CD4-positive, alpha-beta T cell (primary cell): Measurements from ENCODE around the gene C16orf46. TPM values are rescaled to one million over a fixed set of nuclear protein-coding genes. Genes with fewer than 3 reads are reported as not detected.
A peak's percentile ranks its signal among the peaks of the same experiment; 100 is the strongest.

Experiments used
- ATAC-seq: fragments of 200-7000 bp; cut with Tn5 transposase; one replicate; pipeline ENCODE4 v1.10.0; 2022; ENCODE audit warnings: mild to moderate bottlenecking; ENCODE audit not compliant: poor library complexity
- CTCF ChIA-PET: fragments of 350-600 bp; sonication (Branson Sonifier 250); formaldehyde crosslinking; loops from one replicate; lab custom pipeline; 2021; ENCODE audit warnings: antibody characterized with exemption, inconsistent platforms; lab: Charles Lee
- POLR2A ChIA-PET: fragments of 350-600 bp; sonication (Branson Sonifier 250); formaldehyde crosslinking; loops from one replicate; lab custom pipeline; 2021; ENCODE audit warnings: antibody characterized with exemption, inconsistent platforms; lab: Charles Lee
- DNase-seq, 14 experiments: peaks; one replicate each; pipeline ENCODE4 v3.0.0-alpha.2; 2013 to 2020; ENCODE audit warnings: mixed read lengths in 2 of 14
- H3K27ac ChIP-seq, 2 donors: one replicate each; pipeline versions ENCODE4 v1.5.1 to v1.7.0; 2013; ENCODE audit warnings: low read length in 2 of 2, low read depth in 1 of 2, mild to moderate bottlenecking in 1 of 2
- H3K27me3 ChIP-seq, 2 experiments: 1 replicate in 1 of 2; 2 replicates in 1 of 2; pipeline versions ENCODE4 v1.6.1 to v1.7.0; 2013; ENCODE audit warnings: low read length in 2 of 2, control low read depth in 1 of 2, mild to moderate bottlenecking in 1 of 2, moderate library complexity in 1 of 2; ENCODE audit not compliant: insufficient read depth in 2 of 2, control insufficient read depth in 1 of 2
- H3K36me3 ChIP-seq: one replicate; pipeline ENCODE4 v1.6.1; 2013; ENCODE audit warnings: low read length, control low read depth; ENCODE audit not compliant: insufficient read depth
- H3K4me1 ChIP-seq: one replicate; pipeline ENCODE4 v1.6.1; 2013; ENCODE audit warnings: low read length, control low read depth; ENCODE audit not compliant: insufficient read depth
- H3K4me3 ChIP-seq: one replicate; pipeline ENCODE4 v1.5.1; 2013; ENCODE audit warnings: mild to moderate bottlenecking, low read length, moderate library complexity
- H3K9me3 ChIP-seq, 2 experiments: 1 replicate in 1 of 2; 2 replicates in 1 of 2; pipeline versions ENCODE4 v1.6.1 to v1.7.0; 2013; ENCODE audit warnings: low read length in 2 of 2, mild to moderate bottlenecking in 2 of 2, control low read depth in 1 of 2, moderate library complexity in 1 of 2; ENCODE audit not compliant: control insufficient read depth in 1 of 2, insufficient read depth in 1 of 2
- H3K27ac Mint-ChIP-seq: one replicate; pipeline ENCODE4 v1.8.0; 2020; ENCODE audit warnings: mixed read lengths
- H3K27me3 Mint-ChIP-seq: one replicate; pipeline ENCODE4 v1.8.0; 2021; ENCODE audit warnings: mixed read lengths
- H3K36me3 Mint-ChIP-seq: one replicate; pipeline ENCODE4 v1.8.0; 2021; ENCODE audit warnings: low read depth, mixed read lengths
- H3K4me1 Mint-ChIP-seq: one replicate; pipeline ENCODE4 v1.8.0; 2021; ENCODE audit warnings: low read depth, mixed read lengths
- H3K4me3 Mint-ChIP-seq: one replicate; pipeline ENCODE4 v1.8.0; 2020; ENCODE audit warnings: mild to moderate bottlenecking, mixed read lengths
- H3K9me3 Mint-ChIP-seq: one replicate; pipeline ENCODE4 v1.8.0; 2020; ENCODE audit warnings: mixed read lengths
- intact Hi-C, 2 experiments: fragments of 100-400 bp; cut with DNase I in 1 of 2; cut with micrococcal nuclease in 1 of 2; formaldehyde crosslinking; loops; one replicate each; pipeline versions ENCODE4 v1.15.1 to v1.9.0; 2023 to 2025; cut with DNase I, micrococcal nuclease
- total RNA-seq, 174 experiments: library from RNA in 2 of 174; stranded (reverse) in 2 of 174; gene quantifications; one replicate each; pipeline ENCODE4 v1.2.3 and lab custom pipeline; 2021 to 2026
- TF ChIP-seq, protein P1 (sequence below): fragments of 200-600 bp; IDR thresholded peaks from one replicate; pipeline ENCODE4 v1.8.0; 2022; ENCODE audit warnings: antibody characterized with exemption, mild to moderate bottlenecking

C16orf46 gene
- total RNA-seq, 2 experiments from 2014 or later: 0.55 TPM; not detected in 1

DNA sequence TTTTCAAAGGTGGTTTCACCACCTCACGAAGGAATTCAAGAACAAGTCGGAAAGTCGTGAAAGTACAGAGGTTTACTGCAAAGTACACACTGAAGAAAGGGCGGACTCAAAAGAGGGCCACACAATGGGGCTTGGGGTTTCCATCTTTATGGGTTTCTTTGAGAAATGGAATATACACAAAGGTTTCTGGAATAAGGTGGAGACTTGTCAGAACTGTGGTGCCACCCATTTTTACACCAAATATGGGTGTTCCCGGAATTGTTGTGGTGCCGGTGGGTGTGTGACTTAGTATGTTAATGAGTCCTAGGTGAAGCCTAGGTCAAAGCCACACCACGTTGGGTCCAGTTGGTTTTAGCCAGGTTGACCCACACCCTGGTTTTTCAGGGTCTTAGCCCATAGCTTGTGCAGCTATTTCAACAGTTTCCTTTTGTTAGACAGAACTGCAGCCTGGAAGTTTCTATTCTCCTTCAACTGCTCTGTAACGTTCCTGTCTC lies 19.7 kb upstream of the C16orf46 start:
- Histone ChIP-seq H3K27me3 (no peaks in the 10 kb centered on the region), H3K9me3 (no peaks in the 10 kb centered on the region), H3K36me3 (no peaks in the 10 kb centered on the region), H3K27ac (peak overlapping the region in 1 of 2 donors; percentile 16), H3K4me3 (peak overlapping the region; percentile 34), H3K4me1 (peaks cover 17% of the 10 kb centered on the region)
- TF ChIP-seq, protein P1, sequence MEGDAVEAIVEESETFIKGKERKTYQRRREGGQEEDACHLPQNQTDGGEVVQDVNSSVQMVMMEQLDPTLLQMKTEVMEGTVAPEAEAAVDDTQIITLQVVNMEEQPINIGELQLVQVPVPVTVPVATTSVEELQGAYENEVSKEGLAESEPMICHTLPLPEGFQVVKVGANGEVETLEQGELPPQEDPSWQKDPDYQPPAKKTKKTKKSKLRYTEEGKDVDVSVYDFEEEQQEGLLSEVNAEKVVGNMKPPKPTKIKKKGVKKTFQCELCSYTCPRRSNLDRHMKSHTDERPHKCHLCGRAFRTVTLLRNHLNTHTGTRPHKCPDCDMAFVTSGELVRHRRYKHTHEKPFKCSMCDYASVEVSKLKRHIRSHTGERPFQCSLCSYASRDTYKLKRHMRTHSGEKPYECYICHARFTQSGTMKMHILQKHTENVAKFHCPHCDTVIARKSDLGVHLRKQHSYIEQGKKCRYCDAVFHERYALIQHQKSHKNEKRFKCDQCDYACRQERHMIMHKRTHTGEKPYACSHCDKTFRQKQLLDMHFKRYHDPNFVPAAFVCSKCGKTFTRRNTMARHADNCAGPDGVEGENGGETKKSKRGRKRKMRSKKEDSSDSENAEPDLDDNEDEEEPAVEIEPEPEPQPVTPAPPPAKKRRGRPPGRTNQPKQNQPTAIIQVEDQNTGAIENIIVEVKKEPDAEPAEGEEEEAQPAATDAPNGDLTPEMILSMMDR: no peak
- Mint-ChIP-seq H3K27me3 (no peaks in the 10 kb centered on the region), H3K4me1 (peaks cover 17% of the 10 kb centered on the region), H3K36me3 (no peaks in the 10 kb centered on the region), H3K27ac (peak overlapping the region; percentile 77), H3K4me3 (peak overlapping the region; percentile 96), H3K9me3 (peaks cover 2% of the 10 kb centered on the region)
- intact Hi-C loops: loop anchor here (1.0 to 10.0 kb wide), 7 partner anchors 19 to 554 kb away; partner anchors contain the start of genes ATMIN (in 2 of the 2), C16orf46 (in 2 of the 2), CENPN (in 2 of the 2) and CDYL2 (in 1 of the 2)
- CTCF ChIA-PET: interaction anchor here (1.3 kb wide), 1 partner anchor 61 kb away, joined by 4 read pairs; the partner anchor contains the start of gene ATMIN
- DNase-seq (no peak), ATAC-seq (no peak)
- POLR2A ChIA-PET: no interaction called here

DNA sequence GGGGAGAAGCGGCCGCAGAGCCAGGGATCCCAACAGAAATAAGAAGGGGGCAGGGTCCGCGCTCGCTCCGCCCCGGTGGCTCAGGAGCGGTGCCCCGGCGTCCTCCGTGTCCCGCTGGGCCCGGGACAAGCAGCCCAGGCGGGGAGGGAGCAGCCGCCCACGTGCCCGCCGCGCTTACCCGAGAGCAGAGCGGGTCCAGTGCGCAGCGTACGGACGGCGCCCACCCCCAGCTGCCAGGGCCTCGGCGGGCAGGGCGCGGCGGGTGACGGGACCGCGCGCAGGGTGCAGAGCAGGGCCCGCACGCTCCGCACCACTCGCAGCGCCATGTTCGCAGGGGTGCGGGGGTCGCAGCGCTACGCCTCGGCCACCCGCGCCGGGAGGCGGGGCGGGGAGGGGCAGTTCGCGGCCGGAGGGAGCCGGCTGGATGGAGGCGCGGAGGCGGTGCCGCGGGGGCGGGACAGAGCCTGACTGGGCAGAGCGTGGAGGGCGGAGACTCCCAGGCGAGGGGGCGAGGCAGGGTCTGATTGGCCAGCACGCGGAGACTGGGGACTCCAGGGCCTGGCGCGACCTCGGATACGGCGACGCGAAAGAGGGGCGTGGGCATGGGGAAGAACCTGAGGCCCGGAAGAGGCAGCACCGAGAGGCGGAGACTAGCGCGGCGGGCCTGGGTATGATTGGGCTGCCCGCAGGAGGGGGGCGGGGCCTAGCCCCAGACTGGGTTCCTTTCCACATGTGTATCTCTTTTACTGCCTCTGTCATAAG lies 19.1 kb upstream of the C16orf46 start, which contains the start of gene GCSH:
GCSH (minus strand) TSS at position 443 of the 762 bp plus-strand sequence; CDS start at position 326, 117 bp downstream.
- peak within 1 kb of the TSS; percentile 74 for H3K4me3 ChIP-seq
- CTCF ChIA-PET: interaction anchor here (1.3 kb wide), 1 partner anchor 60 kb away, joined by 4 read pairs; the partner anchor contains the start of gene ATMIN
- peak; percentile 96 for ATAC-seq
- no peaks in the 10 kb centered on the region for H3K9me3 ChIP-seq
- peak; percentile 95 to 100 (median 98) for DNase-seq
- peak within 1 kb of the TSS in 1 of 2 donors; percentile 16 for H3K27ac ChIP-seq
- H3K4me1 Mint-ChIP-seq: peaks cover 17% of the 10 kb centered on the region
- peak within 1 kb of the TSS; percentile 77 for H3K27ac Mint-ChIP-seq
- peak within 1 kb of the TSS; percentile 96 for H3K4me3 Mint-ChIP-seq
- H3K9me3 Mint-ChIP-seq: peaks cover 2% of the 10 kb centered on the region
- intact Hi-C loops: loop anchor here (1.0 to 10.0 kb wide), 7 partner anchors 19 to 554 kb away; partner anchors contain the start of genes ATMIN (in 2 of the 2), C16orf46 (in 2 of the 2), CENPN (in 2 of the 2) and CDYL2 (in 1 of the 2)
- POLR2A ChIA-PET: no interaction called here
- H3K27me3 Mint-ChIP-seq: no peaks in the 10 kb centered on the region
- TF ChIP-seq, protein P1: no peak
- no peaks in the 10 kb centered on the region for H3K36me3 Mint-ChIP-seq
- no peaks in the 10 kb centered on the region for H3K27me3 ChIP-seq
- no peaks in the 10 kb centered on the region for H3K36me3 ChIP-seq
- peaks cover 17% of the 10 kb centered on the region for H3K4me1 ChIP-seq

DNA sequence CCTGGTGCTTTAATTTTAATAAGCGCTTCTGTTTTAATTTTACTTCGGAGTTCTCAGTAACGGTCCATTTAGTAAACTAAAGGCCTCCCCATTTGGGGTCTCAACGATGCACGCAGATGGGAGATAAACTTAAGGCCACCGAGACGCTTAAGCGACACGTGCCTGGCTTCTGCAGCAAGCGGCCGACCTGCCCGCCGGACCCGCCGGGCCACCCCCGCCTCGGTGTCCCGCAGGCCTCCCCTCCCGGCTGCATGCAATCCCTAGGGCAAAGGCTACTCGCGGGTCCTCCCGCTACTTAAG lies 18.6 kb upstream of the C16orf46 start:
- peak overlapping the region; percentile 74 for H3K4me3 ChIP-seq
- H3K36me3 Mint-ChIP-seq: no peaks in the 10 kb centered on the region
- peaks cover 2% of the 10 kb centered on the region for H3K9me3 Mint-ChIP-seq
- no peaks in the 10 kb centered on the region for H3K27me3 Mint-ChIP-seq
- H3K9me3 ChIP-seq: no peaks in the 10 kb centered on the region
- H3K36me3 ChIP-seq: no peaks in the 10 kb centered on the region
- peak overlapping the region; percentile 74 for H3K4me3 Mint-ChIP-seq
- no peaks in the 10 kb centered on the region for H3K27me3 ChIP-seq
- H3K27ac ChIP-seq: no peak overlapping the region
- ATAC-seq: no peak
- H3K4me1 ChIP-seq: peaks cover 17% of the 10 kb centered on the region
- intact Hi-C loops: loop anchor here (5.0 to 10.0 kb wide), 3 partner anchors 58 to 553 kb away; partner anchors contain the start of genes ATMIN (in 1 of the 2), CDYL2 (in 1 of the 2) and DYNLRB2 (in 1 of the 2)
- ChIA-PET POLR2A (no interaction called here), CTCF (interaction anchor here (1.3 kb wide), 1 partner anchor 60 kb away, joined by 4 read pairs; the partner anchor contains the start of gene ATMIN)
- H3K4me1 Mint-ChIP-seq: peaks cover 17% of the 10 kb centered on the region
- DNase-seq: no peak
- TF ChIP-seq, protein P1: no peak
- H3K27ac Mint-ChIP-seq: no peak overlapping the region
